Amniotic stem cell (primary cell): ENCODE results near the gene VAX1.
"Not testable (repeated sequence)": the region's sequence is repeated elsewhere in the genome, so short reads cannot be mapped to it uniquely, and the experiment has no call there.

Experiments used
- DNase-seq: peaks from one replicate; lab custom pipeline; 2025; lab: John Stamatoyannopoulos, UW

The VAX1 gene

GRCh38 chr10:117137911-117138642, at the start of gene VAX1:
TSS of gene VAX1 (minus strand) at chr10:117138270. CDS start at chr10:117138056, 214 bp downstream.
- no peak for DNase-seq

- no peak for DNase-seq
Measured at GRCh38 chr10:117186832-117187615, 49.0 kb upstream of the VAX1 start.

GRCh38 chr10:117185817-117186216, 47.7 kb upstream of the VAX1 start:
- DNase-seq: not testable (repeated sequence)

- no peak for DNase-seq
Measured at GRCh38 chr10:117184821-117185220, 46.8 kb upstream of the VAX1 start.

GRCh38 chr10:117184296-117184695, 46.2 kb upstream of the VAX1 start:
- no peak for DNase-seq

GRCh38 chr10:117178190-117178589, 40.1 kb upstream of the VAX1 start:
- DNase-seq: no peak

- DNase-seq: peak; percentile 40
Measured at GRCh38 chr10:117175901-117176534, 37.9 kb upstream of the VAX1 start.

GRCh38 chr10:117175215-117175900, 37.3 kb upstream of the VAX1 start:
- DNase-seq: no peak

GRCh38 chr10:117174439-117175214, 36.6 kb upstream of the VAX1 start:
- peak; percentile 14 for DNase-seq

- DNase-seq: no peak
Measured at GRCh38 chr10:117170244-117170643, 32.2 kb upstream of the VAX1 start.

GRCh38 chr10:117169480-117169879, 31.4 kb upstream of the VAX1 start:
- no peak for DNase-seq

GRCh38 chr10:117168729-117169128, 30.7 kb upstream of the VAX1 start:
- DNase-seq: no peak

- DNase-seq: no peak
Measured at GRCh38 chr10:117167789-117168674, 30.0 kb upstream of the VAX1 start.

- no peak for DNase-seq
Measured at GRCh38 chr10:117167346-117167788, 29.3 kb upstream of the VAX1 start.

GRCh38 chr10:117166418-117167345, 28.6 kb upstream of the VAX1 start:
- no peak for DNase-seq

GRCh38 chr10:117165538-117166417, 27.7 kb upstream of the VAX1 start:
- no peak for DNase-seq

- DNase-seq: no peak
Measured at GRCh38 chr10:117164592-117165537, 26.8 kb upstream of the VAX1 start.
